ENCODE data around the gene CNIH1. TPM values are rescaled to one million over a fixed set of nuclear protein-coding genes. Genes with fewer than 3 reads are reported as not detected.

Gene CNIH1
- total and polyA plus RNA-seq, 2 of the 13 experiments (the other 11 are each of a cell fraction or from before 2014, with no cell fraction given) = 166 to 421 TPM

DNA sequence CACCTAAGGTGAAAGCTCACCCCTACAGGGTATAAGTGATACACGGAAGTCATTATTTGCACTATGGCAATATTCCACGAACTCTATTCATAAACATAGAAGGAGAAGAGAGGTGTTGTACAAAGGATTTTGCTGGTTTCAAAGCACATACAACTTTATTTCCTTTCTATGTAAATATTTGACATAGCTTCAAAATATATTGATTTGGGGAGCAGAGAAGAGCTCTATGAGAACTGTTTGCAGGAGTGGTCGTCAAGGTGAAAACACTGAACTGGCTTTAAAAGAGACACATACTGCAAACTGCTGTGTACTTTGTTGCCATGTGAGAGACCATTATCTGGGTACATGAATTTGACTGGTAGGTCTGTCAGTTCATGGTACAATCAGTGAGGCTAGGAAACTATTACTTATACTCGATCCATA lies 16.7 kb downstream of the CNIH1 start (continued):
- TF ChIP-seq, protein P1, sequence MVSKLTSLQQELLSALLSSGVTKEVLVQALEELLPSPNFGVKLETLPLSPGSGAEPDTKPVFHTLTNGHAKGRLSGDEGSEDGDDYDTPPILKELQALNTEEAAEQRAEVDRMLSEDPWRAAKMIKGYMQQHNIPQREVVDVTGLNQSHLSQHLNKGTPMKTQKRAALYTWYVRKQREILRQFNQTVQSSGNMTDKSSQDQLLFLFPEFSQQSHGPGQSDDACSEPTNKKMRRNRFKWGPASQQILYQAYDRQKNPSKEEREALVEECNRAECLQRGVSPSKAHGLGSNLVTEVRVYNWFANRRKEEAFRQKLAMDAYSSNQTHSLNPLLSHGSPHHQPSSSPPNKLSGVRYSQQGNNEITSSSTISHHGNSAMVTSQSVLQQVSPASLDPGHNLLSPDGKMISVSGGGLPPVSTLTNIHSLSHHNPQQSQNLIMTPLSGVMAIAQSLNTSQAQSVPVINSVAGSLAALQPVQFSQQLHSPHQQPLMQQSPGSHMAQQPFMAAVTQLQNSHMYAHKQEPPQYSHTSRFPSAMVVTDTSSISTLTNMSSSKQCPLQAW (CRISPR knock-in tag; IDR thresholded peaks at IDR 0.05) = no peak
- no peak for TF ChIP-seq ZKSCAN1 (IDR thresholded peaks at IDR 0.05; ENCODE audit: low read length)
- TF ChIP-seq, protein P2, sequence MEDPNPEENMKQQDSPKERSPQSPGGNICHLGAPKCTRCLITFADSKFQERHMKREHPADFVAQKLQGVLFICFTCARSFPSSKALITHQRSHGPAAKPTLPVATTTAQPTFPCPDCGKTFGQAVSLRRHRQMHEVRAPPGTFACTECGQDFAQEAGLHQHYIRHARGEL (CRISPR knock-in tag; IDR thresholded peaks at IDR 0.05) = no peak
- TF ChIP-seq, protein P3, sequence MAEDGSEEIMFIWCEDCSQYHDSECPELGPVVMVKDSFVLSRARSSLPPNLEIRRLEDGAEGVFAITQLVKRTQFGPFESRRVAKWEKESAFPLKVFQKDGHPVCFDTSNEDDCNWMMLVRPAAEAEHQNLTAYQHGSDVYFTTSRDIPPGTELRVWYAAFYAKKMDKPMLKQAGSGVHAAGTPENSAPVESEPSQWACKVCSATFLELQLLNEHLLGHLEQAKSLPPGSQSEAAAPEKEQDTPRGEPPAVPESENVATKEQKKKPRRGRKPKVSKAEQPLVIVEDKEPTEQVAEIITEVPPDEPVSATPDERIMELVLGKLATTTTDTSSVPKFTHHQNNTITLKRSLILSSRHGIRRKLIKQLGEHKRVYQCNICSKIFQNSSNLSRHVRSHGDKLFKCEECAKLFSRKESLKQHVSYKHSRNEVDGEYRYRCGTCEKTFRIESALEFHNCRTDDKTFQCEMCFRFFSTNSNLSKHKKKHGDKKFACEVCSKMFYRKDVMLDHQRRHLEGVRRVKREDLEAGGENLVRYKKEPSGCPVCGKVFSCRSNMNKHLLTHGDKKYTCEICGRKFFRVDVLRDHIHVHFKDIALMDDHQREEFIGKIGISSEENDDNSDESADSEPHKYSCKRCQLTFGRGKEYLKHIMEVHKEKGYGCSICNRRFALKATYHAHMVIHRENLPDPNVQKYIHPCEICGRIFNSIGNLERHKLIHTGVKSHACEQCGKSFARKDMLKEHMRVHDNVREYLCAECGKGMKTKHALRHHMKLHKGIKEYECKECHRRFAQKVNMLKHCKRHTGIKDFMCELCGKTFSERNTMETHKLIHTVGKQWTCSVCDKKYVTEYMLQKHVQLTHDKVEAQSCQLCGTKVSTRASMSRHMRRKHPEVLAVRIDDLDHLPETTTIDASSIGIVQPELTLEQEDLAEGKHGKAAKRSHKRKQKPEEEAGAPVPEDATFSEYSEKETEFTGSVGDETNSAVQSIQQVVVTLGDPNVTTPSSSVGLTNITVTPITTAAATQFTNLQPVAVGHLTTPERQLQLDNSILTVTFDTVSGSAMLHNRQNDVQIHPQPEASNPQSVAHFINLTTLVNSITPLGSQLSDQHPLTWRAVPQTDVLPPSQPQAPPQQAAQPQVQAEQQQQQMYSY (CRISPR knock-in tag; IDR thresholded peaks at IDR 0.05) = no peak
- TF ChIP-seq TEAD3 (CRISPR knock-in tag; optimal IDR thresholded peaks at IDR 0.05; ENCODE audit: borderline replicate concordance) = peak; percentile 40
- 0 out of 2 replicates have a peak, but pooled peaks have one; percentile 30 for TF ChIP-seq ZKSCAN8 (CRISPR knock-in tag; IDR thresholded peaks at IDR 0.05; ENCODE audit: borderline replicate concordance)
- TF ChIP-seq ZNF335 (CRISPR knock-in tag; IDR thresholded peaks at IDR 0.05) = no peak
- TF ChIP-seq ZNF781 (CRISPR knock-in tag; IDR thresholded peaks at IDR 0.05; ENCODE audit: borderline replicate concordance, not compliant biosample characterization) = no peak
- TF ChIP-seq NAIF1 (CRISPR knock-in tag; IDR thresholded peaks at IDR 0.05; ENCODE audit: borderline replicate concordance) = no peak
- TF ChIP-seq ZNF326 (CRISPR knock-in tag; IDR thresholded peaks at IDR 0.05; ENCODE audit: borderline replicate concordance) = no peak

Measured in HepG2 (cell line).